Esophagus squamous epithelium (tissue), 4 donors: Measurements from ENCODE around the gene ANP32B.

Experiments used
- CTCF ChIP-seq, 6 experiments: fragments of 450-650 bp in 4 of 6; fragments of 200-600 bp in 2 of 6; sonication (generic) in 2 of 6; IDR thresholded peaks; one replicate each; pipeline ENCODE4 v1.5.1; 2016 to 2019; ENCODE audit warnings: antibody characterized with exemption in 6 of 6, mild to moderate bottlenecking in 4 of 6, moderate library complexity in 4 of 6
- POLR2A ChIP-seq, 4 donors: fragments of 450-650 bp; IDR thresholded peaks; one replicate each; pipeline ENCODE4 v1.6.1; 2017; ENCODE audit warnings: antibody characterized with exemption in 4 of 4, mild to moderate bottlenecking in 4 of 4, moderate library complexity in 3 of 4

DNA sequence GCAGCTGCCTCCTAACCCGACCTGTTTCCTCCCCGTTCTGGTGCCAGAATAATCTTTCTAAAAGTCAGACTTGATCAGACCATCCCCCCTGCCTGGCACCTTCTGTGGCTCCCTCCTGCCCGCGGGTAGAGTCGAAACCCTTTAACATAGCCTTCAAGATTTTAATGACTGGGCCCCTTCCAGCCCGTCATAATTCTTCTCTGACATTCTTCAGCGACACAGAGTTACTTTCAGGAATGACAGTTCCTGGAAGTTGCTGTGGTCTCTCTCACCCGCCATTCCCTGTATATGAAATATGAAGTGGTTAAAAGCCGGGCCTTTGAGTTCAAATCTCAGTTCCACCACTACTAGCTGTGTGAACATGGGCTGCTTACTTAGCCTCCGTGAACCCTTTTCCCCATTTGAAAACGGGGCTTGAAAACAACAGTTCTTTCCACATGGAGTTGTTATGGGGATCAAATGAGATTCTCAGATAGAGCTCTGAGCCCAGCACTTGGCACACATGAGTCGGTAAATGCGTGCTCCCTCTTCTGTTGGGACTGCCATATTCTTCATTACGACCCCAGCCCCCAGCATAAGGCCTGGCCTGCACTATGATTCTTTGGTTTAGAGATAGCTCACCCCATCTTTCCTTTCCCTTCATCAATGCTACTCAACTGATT is 74.1 kb downstream of the ANP32B start:
- no peak for TF ChIP-seq POLR2A (IDR thresholded peaks at IDR 0.05)
- no peak for TF ChIP-seq CTCF (IDR thresholded peaks at IDR 0.05)
